ENCODE results near the gene TLX1.

DNA sequence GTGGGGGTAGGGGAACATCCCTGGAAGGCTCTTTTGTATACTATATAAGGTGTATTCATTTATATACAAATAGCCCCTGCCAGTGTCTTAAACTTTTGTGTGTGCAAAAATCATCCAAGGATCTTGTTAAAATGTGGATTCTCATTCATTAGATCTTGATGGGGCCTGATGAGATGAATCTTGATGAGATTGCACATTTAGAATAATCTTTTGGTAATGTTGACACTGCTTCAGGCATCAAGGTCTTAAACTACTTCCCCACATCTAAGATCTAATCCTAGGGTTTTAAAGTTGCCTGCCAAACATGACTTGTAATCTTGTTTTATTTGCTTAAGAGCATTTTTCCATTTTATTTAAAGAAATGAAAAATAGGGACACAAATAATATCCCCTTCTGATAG, 13.0 kb downstream of the TLX1 start:
- TF ChIP-seq, protein P1, sequence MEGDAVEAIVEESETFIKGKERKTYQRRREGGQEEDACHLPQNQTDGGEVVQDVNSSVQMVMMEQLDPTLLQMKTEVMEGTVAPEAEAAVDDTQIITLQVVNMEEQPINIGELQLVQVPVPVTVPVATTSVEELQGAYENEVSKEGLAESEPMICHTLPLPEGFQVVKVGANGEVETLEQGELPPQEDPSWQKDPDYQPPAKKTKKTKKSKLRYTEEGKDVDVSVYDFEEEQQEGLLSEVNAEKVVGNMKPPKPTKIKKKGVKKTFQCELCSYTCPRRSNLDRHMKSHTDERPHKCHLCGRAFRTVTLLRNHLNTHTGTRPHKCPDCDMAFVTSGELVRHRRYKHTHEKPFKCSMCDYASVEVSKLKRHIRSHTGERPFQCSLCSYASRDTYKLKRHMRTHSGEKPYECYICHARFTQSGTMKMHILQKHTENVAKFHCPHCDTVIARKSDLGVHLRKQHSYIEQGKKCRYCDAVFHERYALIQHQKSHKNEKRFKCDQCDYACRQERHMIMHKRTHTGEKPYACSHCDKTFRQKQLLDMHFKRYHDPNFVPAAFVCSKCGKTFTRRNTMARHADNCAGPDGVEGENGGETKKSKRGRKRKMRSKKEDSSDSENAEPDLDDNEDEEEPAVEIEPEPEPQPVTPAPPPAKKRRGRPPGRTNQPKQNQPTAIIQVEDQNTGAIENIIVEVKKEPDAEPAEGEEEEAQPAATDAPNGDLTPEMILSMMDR (conservative IDR thresholded peaks at IDR 0.05), result no peak
- TF ChIP-seq ZFX (IDR thresholded peaks at IDR 0.05), result no peak

Measured in C4-2B (cell line).